Stimulated activated CD8-positive, alpha-beta memory T cell treated with anti-CD3 and anti-CD28 coated beads, Interleukin-4, amount 100 ng/mL, for 4 hours (primary cell): Measurements from ENCODE around the gene RTN4RL1.

ENCODE experiments used
- DNase-seq, 2 donors: peaks; one replicate each; pipeline ENCODE4 v3.0.0-alpha.2; 2020; ENCODE audit warnings: low read depth in 2 of 2, low spot score in 1 of 2

RTN4RL1 gene

GRCh38 chr17:2059547-2060384 is 34.6 kb upstream of the RTN4RL1 start:
- DNase-seq: no peak

DNA sequence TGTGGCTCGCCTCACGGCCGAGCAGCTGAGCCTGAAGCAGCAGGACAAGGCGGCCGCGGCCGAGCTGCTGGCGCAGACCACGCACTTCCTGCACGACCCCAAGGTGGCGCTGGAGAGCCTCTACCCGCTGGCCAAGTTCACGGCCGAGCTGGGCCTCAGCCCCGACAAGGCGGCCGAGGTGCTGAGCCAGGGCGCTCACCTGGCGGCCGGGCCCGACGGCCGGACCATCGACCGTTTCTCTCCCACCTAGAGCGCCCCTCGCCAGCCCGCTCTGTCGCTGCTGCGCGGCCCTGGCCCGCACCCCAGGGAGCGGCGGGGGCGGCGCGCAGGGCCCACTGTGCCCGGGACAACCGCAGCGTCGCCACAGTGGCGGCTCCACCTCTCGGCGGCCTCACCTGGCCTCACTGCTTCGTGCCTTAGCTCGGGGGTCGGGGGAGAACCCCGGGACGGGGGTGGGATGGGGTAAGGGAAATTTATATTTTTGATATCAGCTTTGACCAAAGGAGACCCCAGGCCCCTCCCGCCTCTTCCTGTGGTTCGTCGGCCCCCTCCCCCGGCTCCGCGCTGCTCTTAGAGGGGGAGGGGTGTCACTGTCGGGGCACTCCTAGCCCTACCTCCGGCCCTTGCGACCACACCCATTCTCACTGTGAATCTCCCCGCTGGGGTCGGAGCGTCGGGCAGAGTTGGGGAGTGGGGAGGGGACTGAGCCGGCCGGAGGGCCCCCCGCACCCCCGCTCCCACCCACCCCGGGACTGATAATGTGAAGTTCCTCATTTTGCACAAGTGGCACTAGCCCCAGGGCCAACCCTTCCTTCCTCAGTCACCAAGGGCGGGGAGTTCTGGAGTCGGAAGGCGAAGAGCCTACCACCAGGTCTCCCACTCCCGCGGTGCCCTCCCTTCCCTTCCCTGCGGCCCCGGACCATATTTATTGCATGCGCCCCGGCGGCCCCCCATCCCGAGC is 33.7 kb upstream of the RTN4RL1 start:
- DNase-seq: no peak

DNA sequence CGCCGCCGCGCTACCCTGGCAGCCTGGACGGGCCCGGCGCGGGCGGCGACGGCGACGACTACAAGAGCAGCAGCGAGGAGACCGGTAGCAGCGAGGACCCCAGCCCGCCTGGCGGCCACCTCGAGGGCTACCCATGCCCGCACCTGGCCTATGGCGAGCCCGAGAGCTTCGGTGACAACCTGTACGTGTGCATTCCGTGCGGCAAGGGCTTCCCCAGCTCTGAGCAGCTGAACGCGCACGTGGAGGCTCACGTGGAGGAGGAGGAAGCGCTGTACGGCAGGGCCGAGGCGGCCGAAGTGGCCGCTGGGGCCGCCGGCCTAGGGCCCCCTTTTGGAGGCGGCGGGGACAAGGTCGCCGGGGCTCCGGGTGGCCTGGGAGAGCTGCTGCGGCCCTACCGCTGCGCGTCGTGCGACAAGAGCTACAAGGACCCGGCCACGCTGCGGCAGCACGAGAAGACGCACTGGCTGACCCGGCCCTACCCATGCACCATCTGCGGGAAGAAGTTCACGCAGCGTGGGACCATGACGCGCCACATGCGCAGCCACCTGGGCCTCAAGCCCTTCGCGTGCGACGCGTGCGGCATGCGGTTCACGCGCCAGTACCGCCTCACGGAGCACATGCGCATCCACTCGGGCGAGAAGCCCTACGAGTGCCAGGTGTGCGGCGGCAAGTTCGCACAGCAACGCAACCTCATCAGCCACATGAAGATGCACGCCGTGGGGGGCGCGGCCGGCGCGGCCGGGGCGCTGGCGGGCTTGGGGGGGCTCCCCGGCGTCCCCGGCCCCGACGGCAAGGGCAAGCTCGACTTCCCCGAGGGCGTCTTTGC is 32.8 kb upstream of the RTN4RL1 start:
- DNase-seq: no peak

- DNase-seq: no peak
Measured at GRCh38 chr17:2057175-2057759, 32.1 kb upstream of the RTN4RL1 start.

DNA sequence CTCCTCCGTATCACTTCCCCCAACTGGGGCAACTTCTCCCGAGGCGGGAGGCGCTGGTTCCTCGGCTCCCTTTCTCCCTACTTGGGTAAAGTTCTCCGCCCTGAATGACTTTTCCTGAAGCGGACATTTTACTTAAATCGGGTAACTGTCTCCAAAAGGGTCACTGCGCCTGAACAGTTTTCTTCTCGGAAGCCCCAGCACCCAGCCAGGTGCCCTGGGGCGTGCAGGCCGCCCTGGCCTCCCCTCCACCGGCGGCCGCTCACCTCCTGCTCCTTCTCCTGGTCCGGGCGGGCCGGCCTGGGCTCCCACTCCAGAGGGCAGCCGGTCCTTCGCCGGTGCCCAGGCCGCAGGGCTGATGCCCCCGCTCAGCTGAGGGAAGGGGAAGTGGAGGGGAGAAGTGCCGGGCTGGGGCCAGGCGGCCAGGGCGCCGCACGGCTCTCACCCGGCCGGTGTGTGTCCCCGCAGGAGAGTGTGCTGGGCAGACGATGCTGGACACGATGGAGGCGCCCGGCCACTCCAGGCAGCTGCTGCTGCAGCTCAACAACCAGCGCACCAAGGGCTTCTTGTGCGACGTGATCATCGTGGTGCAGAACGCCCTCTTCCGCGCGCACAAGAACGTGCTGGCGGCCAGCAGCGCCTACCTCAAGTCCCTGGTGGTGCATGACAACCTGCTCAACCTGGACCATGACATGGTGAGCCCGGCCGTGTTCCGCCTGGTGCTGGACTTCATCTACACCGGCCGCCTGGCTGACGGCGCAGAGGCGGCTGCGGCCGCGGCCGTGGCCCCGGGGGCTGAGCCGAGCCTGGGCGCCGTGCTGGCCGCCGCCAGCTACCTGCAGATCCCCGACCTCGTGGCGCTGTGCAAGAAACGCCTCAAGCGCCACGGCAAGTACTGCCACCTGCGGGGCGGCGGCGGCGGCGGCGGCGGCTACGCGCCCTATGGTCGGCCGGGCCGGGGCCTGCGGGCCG is 31.4 kb upstream of the RTN4RL1 start:
- DNase-seq: no peak

- DNase-seq: no peak
Measured at GRCh38 chr17:2055292-2056205, 30.4 kb upstream of the RTN4RL1 start.

- peak in 1 of 2 donors; percentile 58 for DNase-seq
Measured at GRCh38 chr17:2054512-2055291, 29.6 kb upstream of the RTN4RL1 start, which contains the start of gene HIC1. Gene HIC1, plus strand, starts transcription at chr17:2055103. Its CDS starts 1,588 bp downstream, at chr17:2056691.

GRCh38 chr17:2054262-2054511 is 29.1 kb upstream of the RTN4RL1 start:
- DNase-seq: no peak

- peak; percentile 57 to 75 for DNase-seq
Measured at GRCh38 chr17:2053380-2054261, 28.5 kb upstream of the RTN4RL1 start.

DNA sequence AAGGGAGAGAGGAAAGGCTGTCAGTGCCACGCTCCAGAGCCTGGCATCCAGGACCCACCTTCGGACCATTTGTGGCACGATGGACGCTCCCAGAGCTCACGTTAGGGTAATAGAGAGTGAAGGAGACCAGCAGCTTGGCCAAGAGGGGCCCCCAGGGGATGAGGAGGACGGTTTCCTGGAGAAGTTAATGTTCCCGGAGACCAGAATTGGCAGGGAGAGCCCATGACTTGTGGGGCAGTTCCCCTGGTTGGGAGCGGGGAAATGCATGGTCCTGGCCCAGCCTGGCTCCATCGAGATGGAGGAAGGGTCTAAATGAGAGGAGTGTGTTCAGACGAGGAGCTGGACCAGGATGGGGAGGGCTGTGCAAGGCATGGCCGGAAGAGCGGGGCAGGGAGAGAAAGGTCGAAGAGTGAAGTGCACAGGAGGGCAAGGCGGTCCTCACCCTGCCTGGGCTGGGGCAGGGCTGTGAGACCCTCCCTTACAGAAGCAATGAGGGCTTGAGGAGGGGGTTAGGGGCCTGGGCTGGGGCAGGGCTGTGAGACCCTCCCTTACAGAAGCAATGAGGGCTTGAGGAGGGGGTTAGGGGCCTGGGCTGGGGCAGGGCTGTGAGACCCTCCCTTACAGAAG is 26.9 kb upstream of the RTN4RL1 start:
- DNase-seq: no peak

DNA sequence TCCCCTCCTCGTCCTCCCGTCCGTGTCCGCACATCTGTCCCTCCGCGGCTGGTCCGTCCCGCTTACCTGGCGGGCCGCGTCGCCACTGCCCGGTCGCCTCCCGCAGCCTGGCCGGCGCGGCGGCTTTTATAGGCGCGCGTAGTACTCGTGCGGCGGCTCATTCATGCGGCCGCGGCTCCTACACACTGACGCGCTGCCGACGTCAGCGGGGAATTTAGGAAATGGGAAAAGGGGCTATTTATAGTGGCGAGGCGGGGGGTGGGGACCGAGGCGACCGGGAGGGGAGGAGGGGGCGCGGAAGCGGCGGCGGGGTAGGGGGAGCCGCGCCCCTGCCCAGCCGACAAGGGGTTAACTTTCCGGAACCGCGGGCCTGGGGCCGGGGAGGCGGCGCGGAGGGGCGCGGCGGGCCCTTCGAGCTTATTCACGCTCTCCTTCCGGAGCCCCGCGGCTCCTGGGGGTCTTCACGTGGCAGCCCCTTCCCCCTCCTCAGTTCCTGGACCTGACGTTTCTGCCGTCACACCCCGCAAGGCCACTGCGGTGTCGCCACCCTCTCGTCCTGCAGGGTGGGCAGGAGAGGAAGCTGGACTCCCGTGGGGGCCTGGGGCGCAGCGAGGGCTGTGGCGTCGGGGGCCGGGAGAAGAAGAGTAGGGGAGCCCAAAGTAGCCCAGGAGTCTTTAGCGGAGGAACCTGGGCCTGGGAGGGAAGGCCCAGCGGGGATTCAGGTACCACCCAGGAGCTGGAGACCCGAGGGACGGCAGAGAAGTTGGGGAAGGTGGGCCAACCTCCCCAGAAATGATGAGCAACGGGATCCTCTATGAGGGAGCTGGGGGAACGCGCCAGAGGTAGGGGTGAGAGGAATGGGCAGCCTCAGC is 26.2 kb upstream of the RTN4RL1 start:
- DNase-seq: no peak

DNA sequence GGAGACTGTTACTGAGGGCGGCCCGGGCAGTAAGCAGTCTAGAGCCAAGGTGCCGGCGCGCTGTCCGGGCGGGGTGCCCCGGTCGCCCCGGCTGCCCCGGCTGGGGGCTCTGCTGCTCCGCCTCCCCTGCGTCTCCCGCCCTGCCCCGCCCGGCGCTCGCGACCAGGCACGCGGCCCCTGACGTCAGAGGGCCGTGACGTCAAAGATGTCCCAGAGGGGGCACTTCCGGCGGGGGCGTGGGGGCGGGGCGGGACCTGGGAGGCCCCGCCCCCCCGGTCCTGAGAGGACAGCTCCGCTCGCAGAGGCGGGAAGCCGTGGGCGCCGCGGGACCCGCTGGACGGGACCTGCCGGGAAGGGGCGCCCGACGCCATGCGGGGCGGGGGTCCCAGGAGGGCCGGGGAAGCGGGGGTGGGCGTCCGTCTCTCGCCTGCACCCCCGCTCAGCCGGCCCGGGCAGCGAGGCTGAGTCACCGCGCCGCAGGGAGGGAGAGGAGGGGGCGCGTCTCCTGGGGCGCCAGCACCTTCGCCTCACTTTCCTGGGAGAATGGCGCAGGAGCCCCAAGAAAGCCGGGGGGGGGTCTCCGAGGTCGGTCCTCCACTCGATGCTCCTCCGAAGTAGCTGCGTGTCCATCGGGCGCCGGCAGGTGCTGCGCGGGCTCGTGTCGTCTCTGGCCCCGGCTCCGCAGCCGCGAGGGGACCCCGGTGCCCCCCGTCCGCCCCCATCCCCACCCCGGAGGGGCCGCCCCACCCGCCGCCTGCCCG is 25.3 kb upstream of the RTN4RL1 start:
- peak in 1 of 2 donors; percentile 46 for DNase-seq

DNA sequence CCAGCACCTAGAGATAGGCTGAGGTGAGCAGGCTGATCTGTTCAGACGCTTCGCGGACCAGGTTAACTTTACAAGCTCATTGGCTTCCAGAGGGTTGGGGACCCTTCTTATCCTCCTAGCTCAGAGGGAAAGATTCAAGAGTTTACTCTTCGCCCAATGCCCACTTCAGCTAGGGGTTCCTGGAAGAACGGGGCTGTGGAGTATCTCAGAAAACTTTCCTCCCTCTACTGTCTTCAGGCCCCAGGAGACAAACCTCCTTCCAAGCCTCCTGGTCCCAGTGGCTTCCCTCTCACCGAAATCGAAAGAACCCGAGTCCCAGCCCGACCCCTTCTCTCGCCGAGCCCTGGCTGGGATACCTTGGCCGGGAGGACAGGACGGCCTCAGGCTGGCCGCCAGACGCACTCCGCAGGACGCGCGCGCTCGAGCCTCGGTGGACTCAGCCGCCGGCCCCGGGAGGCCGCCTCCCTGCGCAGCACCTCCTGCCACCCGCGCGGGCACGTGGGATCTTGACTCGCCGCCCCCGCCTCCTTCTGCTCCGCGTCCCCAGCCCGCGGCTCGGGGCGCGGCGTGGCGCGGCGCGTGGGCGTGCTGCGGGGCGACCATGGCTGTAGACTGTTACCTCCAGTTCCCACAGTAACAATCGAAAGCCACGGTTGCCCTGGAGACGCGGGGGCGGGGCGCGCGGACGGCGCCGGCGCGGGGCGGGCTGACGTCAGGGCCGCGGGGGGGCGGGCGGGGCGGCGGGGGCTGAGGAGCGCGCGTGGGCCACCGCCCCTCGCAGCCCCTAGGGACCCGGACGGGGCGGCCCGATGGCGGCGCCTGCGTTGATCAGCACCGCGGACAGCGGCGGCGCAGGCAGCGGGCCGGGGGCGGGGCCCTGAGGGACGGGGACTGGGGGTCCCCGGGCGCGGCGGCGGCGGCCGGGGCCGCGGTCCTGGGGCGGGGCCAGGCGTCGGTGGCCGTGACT is 24.5 kb upstream of the RTN4RL1 start:
- peak; percentile 87 to 90 for DNase-seq

DNA sequence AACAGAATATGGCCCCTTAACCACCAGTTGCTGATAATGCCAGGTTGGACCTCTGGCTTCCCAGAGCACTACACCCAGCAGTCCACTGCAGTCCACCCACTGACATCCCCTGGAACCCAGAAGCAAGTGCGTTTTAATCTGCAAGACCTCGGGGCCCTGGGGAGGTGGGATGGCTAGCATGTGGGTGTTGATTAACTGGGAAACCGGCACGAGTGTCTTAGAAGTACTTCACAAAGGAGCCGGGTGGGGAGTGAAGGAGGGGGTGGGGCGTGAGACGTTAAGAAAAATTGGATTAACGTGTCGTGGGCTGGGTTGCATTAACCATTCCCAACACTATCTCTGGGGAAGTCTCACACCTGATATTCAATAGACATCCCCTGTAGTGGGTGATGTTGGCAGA is 23.7 kb upstream of the RTN4RL1 start:
- DNase-seq: no peak
